ENCODE measurements around the gene HPS4.

HPS4 gene

GRCh38 chr22:26485806-26486390 lies 2.3 kb upstream of the HPS4 start:
- no peak for TF ChIP-seq CTCF (IDR thresholded peaks at IDR 0.05; ENCODE audit: low read depth, low read length)
- H3K4me3 ChIP-seq (replicated peaks in 1 of 2; ENCODE audit: low read depth in 2 of 2, low read length in 2 of 2), result no peak overlapping the region
- no peak for DNase-seq (ENCODE audit: low read depth in 2 of 2)

DNA sequence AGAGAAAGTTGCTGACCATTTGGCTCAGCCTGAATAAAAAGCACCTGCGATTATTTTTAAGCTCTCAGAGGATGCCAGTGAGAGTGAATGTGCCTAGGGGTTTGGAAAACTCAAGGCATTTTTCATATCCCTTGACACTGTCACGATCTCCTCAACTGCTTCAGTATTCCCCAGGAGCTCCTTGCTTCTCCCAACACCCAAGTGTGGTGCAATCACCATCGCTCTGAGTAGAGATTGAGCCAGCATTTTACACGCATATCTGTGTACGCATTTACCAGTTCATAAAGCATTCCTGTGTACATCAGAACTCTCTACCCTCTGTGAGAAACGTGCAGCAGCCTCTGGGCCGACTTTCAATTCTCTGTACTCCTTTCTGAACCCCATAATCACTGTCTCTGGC lies 1.4 kb upstream of the HPS4 start:
- H3K4me3 ChIP-seq (replicated peaks in 1 of 2; ENCODE audit: low read depth in 2 of 2, low read length in 2 of 2), result no peak overlapping the region
- TF ChIP-seq CTCF (IDR thresholded peaks at IDR 0.05; ENCODE audit: low read depth, low read length), result no peak
- peak in 1 of 2 donors; percentile 13 for DNase-seq (ENCODE audit: low read depth in 2 of 2)

DNA sequence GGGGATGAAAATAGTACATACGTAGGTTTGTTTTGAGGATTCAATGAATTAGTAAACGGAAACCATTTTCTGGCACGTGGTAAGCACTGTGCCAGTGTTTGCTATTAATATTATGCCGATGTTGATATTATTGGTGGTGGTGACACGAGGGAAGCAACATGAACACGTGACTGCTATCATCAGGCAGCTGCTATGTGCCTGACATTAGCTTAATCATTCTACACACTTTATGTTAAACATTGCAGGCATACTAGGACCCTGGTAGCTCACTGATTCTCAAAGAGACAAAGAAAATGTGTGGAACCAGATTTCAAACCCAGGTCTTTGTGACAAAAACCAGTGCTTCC lies 750 bp upstream of the HPS4 start:
- no peak for DNase-seq (ENCODE audit: low read depth in 2 of 2)
- peak overlapping the region; percentile 83 to 87 for H3K4me3 ChIP-seq (replicated peaks in 1 of 2; ENCODE audit: low read depth in 2 of 2, low read length in 2 of 2)
- no peak for TF ChIP-seq CTCF (IDR thresholded peaks at IDR 0.05; ENCODE audit: low read depth, low read length)

DNA sequence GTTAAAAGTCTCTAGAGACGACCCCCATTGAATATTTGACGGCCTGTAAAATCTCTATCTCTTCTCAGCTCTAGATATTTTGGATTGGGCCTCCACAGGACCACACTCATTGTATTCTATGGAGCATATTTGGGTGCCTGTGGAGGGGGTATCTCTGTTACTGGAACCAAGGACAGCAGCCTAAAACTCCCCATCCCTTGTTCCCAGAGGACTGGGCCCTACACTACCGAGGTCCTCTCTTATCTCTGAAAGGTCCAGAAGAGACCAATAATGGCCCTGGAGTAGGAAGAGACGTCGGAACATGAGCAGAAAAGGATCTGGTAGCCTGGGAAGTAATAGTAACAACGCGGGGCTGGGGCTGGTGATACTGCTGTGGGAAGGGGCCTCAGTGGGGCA lies 542 bp downstream of the HPS4 start:
- no peak for DNase-seq (ENCODE audit: low read depth in 2 of 2)
- TF ChIP-seq CTCF (IDR thresholded peaks at IDR 0.05; ENCODE audit: low read depth, low read length), result no peak

DNA sequence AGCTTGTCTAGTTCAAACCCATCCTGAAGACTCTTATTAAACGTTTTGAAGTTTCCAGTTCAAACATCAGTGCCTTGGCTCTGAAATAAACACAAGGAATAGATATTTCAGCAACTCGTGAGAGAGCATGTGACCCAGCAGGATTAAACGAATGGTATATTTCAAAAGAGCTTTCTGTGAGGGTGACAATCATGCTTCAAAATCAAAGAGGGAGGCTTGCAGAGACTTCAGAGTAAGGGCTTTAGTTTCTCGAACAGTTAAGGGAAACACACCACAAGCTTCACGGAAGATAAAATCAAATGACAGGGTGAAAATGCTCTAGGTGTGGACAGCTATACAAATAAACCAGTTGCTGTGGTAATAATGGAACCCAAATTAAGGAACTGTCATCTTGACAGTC lies 1.4 kb downstream of the HPS4 start:
- no peak for TF ChIP-seq CTCF (IDR thresholded peaks at IDR 0.05; ENCODE audit: low read depth, low read length)
- DNase-seq (ENCODE audit: low read depth in 2 of 2), result no peak
- H3K4me3 ChIP-seq (replicated peaks in 1 of 2; ENCODE audit: low read depth in 2 of 2, low read length in 2 of 2), result no peak overlapping the region

More for the DNA sequence above, 542 bp downstream of the HPS4 start:
- H3K4me3 ChIP-seq (replicated peaks in 1 of 2; ENCODE audit: low read depth in 2 of 2, low read length in 2 of 2), result peak overlapping the region; percentile 87 to 94

DNA sequence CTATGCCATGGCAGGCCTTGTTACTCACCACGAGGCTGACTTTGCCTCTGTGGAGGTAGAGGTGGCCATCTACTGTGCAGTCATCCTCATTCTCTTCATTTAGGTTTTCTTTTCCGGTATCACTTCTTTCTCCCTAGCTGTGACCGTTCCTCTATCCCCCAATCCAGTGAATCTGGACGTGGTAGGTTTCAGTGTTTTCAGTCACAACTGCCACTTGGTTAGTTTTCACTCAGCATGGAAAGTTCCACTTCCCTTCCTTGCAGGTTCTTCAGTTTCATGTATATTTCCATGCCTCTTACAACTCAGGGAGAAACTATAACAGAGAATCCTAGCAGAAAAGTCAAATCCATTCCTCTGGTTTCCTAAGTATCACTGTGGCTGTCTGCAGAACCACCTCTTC lies 1.9 kb downstream of the HPS4 start:
- no peak overlapping the region for H3K4me3 ChIP-seq (replicated peaks in 1 of 2; ENCODE audit: low read depth in 2 of 2, low read length in 2 of 2)

More for the DNA sequence above, 1.9 kb downstream of the HPS4 start:
- no peak for DNase-seq (ENCODE audit: low read depth in 2 of 2)
- TF ChIP-seq CTCF (IDR thresholded peaks at IDR 0.05; ENCODE audit: low read depth, low read length), result no peak
